ENCODE data around the gene RTEL1. TPM values are rescaled to one million over a fixed set of nuclear protein-coding genes. Genes with fewer than 3 reads are reported as not detected.

The RTEL1 gene
- total RNA-seq, 2 experiments from 2014 or later, result 25.5 to 27.6 TPM

DNA sequence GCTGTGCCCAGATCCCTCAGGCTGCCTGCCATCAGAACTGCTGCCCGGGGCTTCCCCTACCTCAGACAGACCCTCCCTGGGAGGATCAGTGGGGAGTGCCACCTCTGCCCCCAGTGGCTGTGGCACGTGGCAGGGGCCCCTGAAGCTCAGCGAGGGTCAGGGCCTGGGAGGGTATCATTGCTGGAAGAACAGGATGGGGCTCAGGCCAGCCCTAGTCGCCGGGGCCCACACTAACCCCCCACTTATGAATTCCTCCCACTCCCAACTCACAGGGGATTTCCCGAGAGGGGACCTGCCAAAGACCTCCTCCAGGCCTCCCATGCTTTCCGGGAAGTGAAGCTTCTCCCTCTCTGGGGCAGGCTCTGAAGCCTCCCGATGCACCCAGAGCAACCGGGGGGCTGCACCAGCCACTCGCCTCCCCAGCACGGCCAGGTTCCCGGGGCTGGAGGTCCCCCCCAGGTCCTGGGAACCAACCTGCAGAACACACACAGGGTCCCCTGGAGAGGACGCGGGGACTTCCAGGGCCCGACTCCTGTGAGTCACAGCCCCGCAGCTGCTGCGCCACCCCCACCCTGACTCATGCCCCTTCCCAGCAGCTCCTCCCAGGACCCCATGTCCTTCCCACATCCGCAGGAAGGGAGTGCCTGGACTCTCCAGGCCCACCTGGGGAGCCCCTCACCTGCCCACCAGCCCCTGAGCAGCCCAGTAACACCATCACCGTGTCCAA, 40.8 kb downstream of the RTEL1 start:
- no peak overlapping the region for H3K27ac Mint-ChIP-seq
- ATAC-seq (ENCODE audit: poor library complexity) (no peak), DNase-seq (peak in 2 of 14 experiments; percentile 30 to 54)
- Histone ChIP-seq H3K36me3 (ENCODE audit: insufficient read depth, low read length) (peaks cover 13% of the 10 kb centered on the region), H3K27ac (ENCODE audit: low read depth in 1 of 2, low read length in 2 of 2) (no peak overlapping the region), H3K27me3 (ENCODE audit: control insufficient read depth in 1 of 2, insufficient read depth in 2 of 2, low read length in 2 of 2) (no peaks in the 10 kb centered on the region), H3K4me3 (ENCODE audit: low read length) (no peak overlapping the region), H3K4me1 (ENCODE audit: insufficient read depth, low read length) (peaks cover 71% of the 10 kb centered on the region), H3K9me3 (ENCODE audit: control insufficient read depth in 1 of 2, insufficient read depth in 1 of 2, low read length in 2 of 2) (no peaks in the 10 kb centered on the region)
- ChIA-PET POLR2A (interaction anchor here (1.4 kb wide), 1 partner anchor 8 kb away, joined by 8 read pairs; the partner anchor contains the start of genes ARFRP1 and ZGPAT), CTCF (no interaction called here)
- peaks cover 4% of the 10 kb centered on the region for H3K36me3 Mint-ChIP-seq (ENCODE audit: low read depth)
- no peaks in the 10 kb centered on the region for H3K27me3 Mint-ChIP-seq
- no peak overlapping the region for H3K4me3 Mint-ChIP-seq
- peaks cover 4% of the 10 kb centered on the region for H3K4me1 Mint-ChIP-seq (ENCODE audit: low read depth)
- TF ChIP-seq, protein P1, sequence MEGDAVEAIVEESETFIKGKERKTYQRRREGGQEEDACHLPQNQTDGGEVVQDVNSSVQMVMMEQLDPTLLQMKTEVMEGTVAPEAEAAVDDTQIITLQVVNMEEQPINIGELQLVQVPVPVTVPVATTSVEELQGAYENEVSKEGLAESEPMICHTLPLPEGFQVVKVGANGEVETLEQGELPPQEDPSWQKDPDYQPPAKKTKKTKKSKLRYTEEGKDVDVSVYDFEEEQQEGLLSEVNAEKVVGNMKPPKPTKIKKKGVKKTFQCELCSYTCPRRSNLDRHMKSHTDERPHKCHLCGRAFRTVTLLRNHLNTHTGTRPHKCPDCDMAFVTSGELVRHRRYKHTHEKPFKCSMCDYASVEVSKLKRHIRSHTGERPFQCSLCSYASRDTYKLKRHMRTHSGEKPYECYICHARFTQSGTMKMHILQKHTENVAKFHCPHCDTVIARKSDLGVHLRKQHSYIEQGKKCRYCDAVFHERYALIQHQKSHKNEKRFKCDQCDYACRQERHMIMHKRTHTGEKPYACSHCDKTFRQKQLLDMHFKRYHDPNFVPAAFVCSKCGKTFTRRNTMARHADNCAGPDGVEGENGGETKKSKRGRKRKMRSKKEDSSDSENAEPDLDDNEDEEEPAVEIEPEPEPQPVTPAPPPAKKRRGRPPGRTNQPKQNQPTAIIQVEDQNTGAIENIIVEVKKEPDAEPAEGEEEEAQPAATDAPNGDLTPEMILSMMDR (IDR thresholded peaks at IDR 0.05), result no peak
- intact Hi-C loops (cut with DNase I, micrococcal nuclease), result no loop called here
- no peaks in the 10 kb centered on the region for H3K9me3 Mint-ChIP-seq

DNA sequence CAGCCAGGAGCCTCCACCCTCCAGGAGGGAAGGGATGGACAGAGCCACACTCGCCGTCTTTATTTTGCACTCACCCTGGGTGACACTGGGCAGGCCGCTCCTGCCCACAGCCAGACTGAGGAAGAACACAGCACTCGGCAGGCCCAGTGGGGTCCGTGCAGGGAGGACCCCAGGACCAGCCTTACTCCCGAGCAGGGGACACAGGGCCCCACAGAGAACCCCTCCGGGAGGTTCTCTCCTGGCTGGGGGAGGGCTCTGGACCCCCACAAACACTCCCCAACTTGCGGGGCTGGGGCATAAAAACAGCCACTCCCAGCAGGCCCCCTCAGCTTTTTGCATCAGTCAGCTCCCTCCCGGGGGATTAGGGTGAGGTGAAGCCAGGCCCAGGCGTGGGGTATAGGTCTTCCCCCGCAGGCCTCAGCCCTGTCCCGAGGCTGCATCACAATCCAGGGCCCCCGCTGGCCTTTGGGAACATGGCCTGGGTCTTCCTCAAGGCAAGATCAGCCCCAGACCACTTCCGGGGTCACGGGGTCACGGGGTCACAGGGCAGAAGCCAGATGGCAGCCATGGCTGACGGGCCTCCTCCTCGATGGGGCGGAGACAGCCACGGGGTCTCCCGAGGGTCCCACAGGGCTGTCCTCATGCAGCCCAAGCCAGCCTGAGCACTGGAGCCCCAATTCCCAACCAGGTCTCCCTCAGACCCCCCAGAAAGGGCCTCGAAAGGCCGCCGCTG, 41.5 kb downstream of the RTEL1 start:
- CTCF ChIA-PET, result no interaction called here
- TF ChIP-seq, protein P1 (IDR thresholded peaks at IDR 0.05), result no peak
- no peak overlapping the region for H3K27ac Mint-ChIP-seq
- intact Hi-C loops (cut with DNase I, micrococcal nuclease), result loop anchor here in 1 of 2 experiments (10.0 kb wide), 1 partner anchor 275 kb away; the partner anchor contains the start of gene SAMD10
- no peaks in the 10 kb centered on the region for H3K27me3 ChIP-seq (ENCODE audit: control insufficient read depth in 1 of 2, insufficient read depth in 2 of 2, low read length in 2 of 2)
- H3K4me3 Mint-ChIP-seq, result no peak overlapping the region
- no peak overlapping the region for H3K27ac ChIP-seq (ENCODE audit: low read depth in 1 of 2, low read length in 2 of 2)
- peaks cover 4% of the 10 kb centered on the region for H3K4me1 Mint-ChIP-seq (ENCODE audit: low read depth)
- H3K36me3 ChIP-seq (ENCODE audit: insufficient read depth, low read length), result peaks cover 20% of the 10 kb centered on the region
- no peaks in the 10 kb centered on the region for H3K9me3 Mint-ChIP-seq
- no peaks in the 10 kb centered on the region for H3K9me3 ChIP-seq (ENCODE audit: control insufficient read depth in 1 of 2, insufficient read depth in 1 of 2, low read length in 2 of 2)
- ATAC-seq (ENCODE audit: poor library complexity), result no peak
- POLR2A ChIA-PET, result no interaction called here
- no peak overlapping the region for H3K4me3 ChIP-seq (ENCODE audit: low read length)
- peaks cover 4% of the 10 kb centered on the region for H3K36me3 Mint-ChIP-seq (ENCODE audit: low read depth)
- peak in 1 of 14 experiments; percentile 25 for DNase-seq
- no peaks in the 10 kb centered on the region for H3K27me3 Mint-ChIP-seq
- H3K4me1 ChIP-seq (ENCODE audit: insufficient read depth, low read length), result peaks cover 64% of the 10 kb centered on the region

DNA sequence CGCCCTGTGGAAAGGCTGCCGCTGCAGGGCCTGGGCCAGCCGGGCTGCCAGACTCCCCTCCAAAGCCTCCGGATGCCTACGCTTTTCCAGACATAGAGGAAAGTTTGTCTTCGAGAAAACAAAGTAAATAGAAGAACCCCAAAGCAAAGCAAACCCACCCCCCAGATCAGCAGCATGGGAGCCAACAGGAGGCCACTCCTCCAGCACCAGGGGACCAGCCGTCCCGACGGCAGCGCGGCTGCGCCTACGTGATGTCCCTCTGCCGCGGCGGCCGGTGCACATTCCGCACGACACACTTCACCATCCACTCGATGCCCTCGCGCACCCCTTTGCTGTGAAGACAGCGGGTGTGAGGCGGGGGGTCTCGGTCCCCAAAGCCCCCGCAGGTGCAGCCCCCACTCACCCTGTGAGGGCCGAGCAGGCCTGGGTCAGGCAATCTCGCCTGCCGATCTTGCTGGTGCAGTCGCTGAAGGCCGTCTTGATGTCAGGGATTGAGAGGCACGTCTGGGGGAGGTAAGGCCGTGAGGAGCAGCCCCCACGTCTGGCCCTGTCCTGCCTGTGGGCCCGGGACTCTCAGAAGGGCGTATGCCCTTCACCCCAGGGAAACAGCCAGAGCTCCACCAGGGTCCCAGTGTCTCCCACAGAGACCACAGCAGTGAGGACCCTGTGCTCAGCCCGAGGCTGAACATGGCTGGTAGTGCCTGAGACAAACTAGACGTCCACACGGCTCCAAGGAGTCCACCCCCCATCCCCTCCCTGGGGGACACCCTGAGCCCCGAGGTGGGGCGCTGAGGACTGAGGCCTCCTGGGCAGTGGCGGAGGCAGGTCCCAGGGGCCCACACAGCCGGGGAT, 42.3 kb downstream of the RTEL1 start:
- no peak overlapping the region for H3K4me3 Mint-ChIP-seq
- H3K27me3 Mint-ChIP-seq, result no peaks in the 10 kb centered on the region
- peaks cover 12% of the 10 kb centered on the region for H3K36me3 Mint-ChIP-seq (ENCODE audit: low read depth)
- TF ChIP-seq, protein P1 (IDR thresholded peaks at IDR 0.05), result no peak
- CTCF ChIA-PET, result no interaction called here
- peaks cover 10% of the 10 kb centered on the region for H3K4me1 Mint-ChIP-seq (ENCODE audit: low read depth)
- intact Hi-C loops (cut with DNase I, micrococcal nuclease), result loop anchor here in 1 of 2 experiments (10.0 kb wide), 1 partner anchor 274 kb away; the partner anchor contains the start of gene SAMD10
- H3K36me3 ChIP-seq (ENCODE audit: insufficient read depth, low read length), result peaks cover 28% of the 10 kb centered on the region
- H3K4me1 ChIP-seq (ENCODE audit: insufficient read depth, low read length), result peaks cover 62% of the 10 kb centered on the region
- no peak overlapping the region for H3K4me3 ChIP-seq (ENCODE audit: low read length)
- H3K27ac Mint-ChIP-seq, result no peak overlapping the region
- no peaks in the 10 kb centered on the region for H3K9me3 Mint-ChIP-seq
- POLR2A ChIA-PET, result no interaction called here
- no peak overlapping the region for H3K27ac ChIP-seq (ENCODE audit: low read depth in 1 of 2, low read length in 2 of 2)
- DNase-seq (peak in 1 of 14 experiments; percentile 29), ATAC-seq (ENCODE audit: poor library complexity) (no peak)
- H3K27me3 ChIP-seq (ENCODE audit: control insufficient read depth in 1 of 2, insufficient read depth in 2 of 2, low read length in 2 of 2), result no peaks in the 10 kb centered on the region
- H3K9me3 ChIP-seq (ENCODE audit: control insufficient read depth in 1 of 2, insufficient read depth in 1 of 2, low read length in 2 of 2), result no peaks in the 10 kb centered on the region

Measured in CD4-positive, alpha-beta T cell (primary cell).